ENCODE measurements around the gene NHERF1.

- no peak for TF ChIP-seq PATZ1 (CRISPR knock-in tag; IDR thresholded peaks at IDR 0.05; ENCODE audit: borderline replicate concordance)
- no peak for TF ChIP-seq ESRRG (CRISPR knock-in tag; IDR thresholded peaks at IDR 0.05)
- TF ChIP-seq CSRNP3 (CRISPR knock-in tag; IDR thresholded peaks at IDR 0.05), result no peak
- no peak for TF ChIP-seq TOX (CRISPR knock-in tag; IDR thresholded peaks at IDR 0.05; ENCODE audit: borderline replicate concordance)
- TF ChIP-seq BACH2 (CRISPR knock-in tag; IDR thresholded peaks at IDR 0.05; ENCODE audit: borderline replicate concordance), result no peak
- TF ChIP-seq ZNF70 (CRISPR knock-in tag; IDR thresholded peaks at IDR 0.05), result no peak
- TF ChIP-seq TSHZ2 (CRISPR knock-in tag; IDR thresholded peaks at IDR 0.05), result no peak
- TF ChIP-seq PPARA (CRISPR knock-in tag; IDR thresholded peaks at IDR 0.05; ENCODE audit: borderline replicate concordance), result no peak
- TF ChIP-seq ARNTL (CRISPR knock-in tag; IDR thresholded peaks at IDR 0.05; ENCODE audit: borderline replicate concordance, low read depth), result no peak
- TF ChIP-seq ZFP3 (CRISPR knock-in tag; IDR thresholded peaks at IDR 0.05), result no peak
These were observed 56.3 kb downstream of the NHERF1 start for GRCh38 chr17:74804683-74805082.

Measured in SK-N-SH treated with all-trans-retinoic acid at 6 μM for 48 hours (cell line).